Endothelial cell (in vitro differentiated cells): Measurements from ENCODE around the gene TMEM205. TPM values are rescaled to one million over a fixed set of nuclear protein-coding genes. Genes with fewer than 3 reads are reported as not detected.
A peak's percentile ranks its signal among the peaks of the same experiment; 100 is the strongest.

Experiments used
- DNase-seq: peaks from one replicate; pipeline ENCODE4 v3.0.0; 2021; ENCODE audit warnings: low spot score
- H3K27ac Mint-ChIP-seq: one replicate; pipeline ENCODE4 v1.8.0; 2021; ENCODE audit warnings: mixed read lengths, inconsistent platforms; ENCODE audit not compliant: unreplicated experiment
- H3K27me3 Mint-ChIP-seq: one replicate; pipeline ENCODE4 v1.8.0; 2021; ENCODE audit warnings: mild to moderate bottlenecking, moderate library complexity, mixed read lengths, inconsistent platforms; ENCODE audit not compliant: unreplicated experiment
- H3K36me3 Mint-ChIP-seq: one replicate; pipeline ENCODE4 v1.8.0; 2021; ENCODE audit warnings: mild to moderate bottlenecking, low read depth, mixed read lengths, inconsistent platforms; ENCODE audit not compliant: unreplicated experiment
- H3K4me1 Mint-ChIP-seq: one replicate; pipeline ENCODE4 v1.8.0; 2021; ENCODE audit warnings: mild to moderate bottlenecking, mixed read lengths, inconsistent platforms; ENCODE audit not compliant: unreplicated experiment
- H3K4me3 Mint-ChIP-seq: one replicate; pipeline ENCODE4 v1.8.0; 2021; ENCODE audit warnings: mild to moderate bottlenecking, mixed read lengths, inconsistent platforms; ENCODE audit not compliant: unreplicated experiment
- H3K9me3 Mint-ChIP-seq: one replicate; pipeline ENCODE4 v1.8.0; 2021; ENCODE audit warnings: mixed read lengths, inconsistent platforms; ENCODE audit not compliant: unreplicated experiment
- total RNA-seq: library from RNA; stranded (reverse); fragmentation: NEBNext Ultra II Directional; extraction: Animal tissue kit (Norgen Biotek cat#: 25700); gene quantifications from one replicate; pipeline ENCODE4 v1.2.1, GENCODE V29; 2021; ENCODE audit not compliant: unreplicated experiment
- TF ChIP-seq, protein P1 (sequence below): fragments of 200-600 bp; sonication (generic); IDR thresholded peaks from one replicate; pipeline ENCODE4 v1.5.0; 2021; ENCODE audit warnings: antibody characterized with exemption; ENCODE audit not compliant: unreplicated experiment

Gene TMEM205
- total RNA-seq, 1 donor from 2014 or later = 68.9 TPM

DNA sequence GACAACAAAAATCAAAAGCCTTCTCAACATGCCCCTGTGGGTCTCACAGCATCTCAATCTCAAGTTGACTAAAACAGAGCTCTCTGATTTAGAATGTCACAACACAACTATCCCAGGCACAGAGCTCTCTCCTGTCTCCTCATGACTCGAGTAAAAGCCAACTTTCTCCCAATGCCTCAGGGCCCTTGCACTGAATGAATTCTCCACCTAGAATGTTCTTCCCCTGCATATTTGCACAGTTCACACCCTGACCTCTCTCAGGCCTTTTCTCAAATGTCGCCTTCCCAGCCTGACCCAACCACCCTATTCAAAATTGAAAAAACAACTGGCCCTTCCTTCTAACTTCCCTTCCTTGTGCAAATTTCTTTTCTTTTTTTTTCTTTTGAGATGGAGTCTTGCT lies 24.7 kb upstream of the TMEM205 start:
- no peak overlapping the region for H3K27ac Mint-ChIP-seq

DNA sequence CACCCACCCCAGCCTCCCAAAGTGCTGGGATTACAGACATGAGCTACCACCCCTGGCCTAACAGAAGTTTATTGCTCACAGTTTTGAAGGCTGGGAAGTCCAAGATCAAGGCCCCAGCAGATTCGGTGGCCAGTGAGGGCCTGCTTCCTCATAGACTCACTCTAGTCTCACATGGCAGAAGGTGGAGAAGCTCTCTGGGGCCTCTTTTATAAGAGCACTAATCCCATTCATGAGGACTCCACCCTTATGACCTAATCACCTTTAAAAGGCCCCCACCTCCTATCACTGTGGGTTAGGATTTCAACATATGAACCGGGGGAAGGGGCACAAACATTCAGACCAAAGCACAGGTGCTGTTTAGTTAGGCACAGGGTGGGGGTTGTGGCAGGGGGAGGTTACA lies 21.5 kb upstream of the TMEM205 start:
- no peak for DNase-seq
- H3K27me3 Mint-ChIP-seq = peaks cover 7% of the 10 kb centered on the region
- no peak overlapping the region for H3K27ac Mint-ChIP-seq
- TF ChIP-seq, protein P1, sequence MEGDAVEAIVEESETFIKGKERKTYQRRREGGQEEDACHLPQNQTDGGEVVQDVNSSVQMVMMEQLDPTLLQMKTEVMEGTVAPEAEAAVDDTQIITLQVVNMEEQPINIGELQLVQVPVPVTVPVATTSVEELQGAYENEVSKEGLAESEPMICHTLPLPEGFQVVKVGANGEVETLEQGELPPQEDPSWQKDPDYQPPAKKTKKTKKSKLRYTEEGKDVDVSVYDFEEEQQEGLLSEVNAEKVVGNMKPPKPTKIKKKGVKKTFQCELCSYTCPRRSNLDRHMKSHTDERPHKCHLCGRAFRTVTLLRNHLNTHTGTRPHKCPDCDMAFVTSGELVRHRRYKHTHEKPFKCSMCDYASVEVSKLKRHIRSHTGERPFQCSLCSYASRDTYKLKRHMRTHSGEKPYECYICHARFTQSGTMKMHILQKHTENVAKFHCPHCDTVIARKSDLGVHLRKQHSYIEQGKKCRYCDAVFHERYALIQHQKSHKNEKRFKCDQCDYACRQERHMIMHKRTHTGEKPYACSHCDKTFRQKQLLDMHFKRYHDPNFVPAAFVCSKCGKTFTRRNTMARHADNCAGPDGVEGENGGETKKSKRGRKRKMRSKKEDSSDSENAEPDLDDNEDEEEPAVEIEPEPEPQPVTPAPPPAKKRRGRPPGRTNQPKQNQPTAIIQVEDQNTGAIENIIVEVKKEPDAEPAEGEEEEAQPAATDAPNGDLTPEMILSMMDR = no peak
- no peaks in the 10 kb centered on the region for H3K4me1 Mint-ChIP-seq
- H3K36me3 Mint-ChIP-seq = peaks cover 4% of the 10 kb centered on the region
- no peaks in the 10 kb centered on the region for H3K9me3 Mint-ChIP-seq
- H3K4me3 Mint-ChIP-seq = no peak overlapping the region

More for the DNA sequence above, 24.7 kb upstream of the TMEM205 start:
- H3K27me3 Mint-ChIP-seq = peaks cover 11% of the 10 kb centered on the region
- no peak for DNase-seq
- H3K9me3 Mint-ChIP-seq = no peaks in the 10 kb centered on the region
- H3K36me3 Mint-ChIP-seq = peaks cover 4% of the 10 kb centered on the region
- H3K4me1 Mint-ChIP-seq = peaks cover 1% of the 10 kb centered on the region
- H3K4me3 Mint-ChIP-seq = peak overlapping the region; percentile 45
- TF ChIP-seq, protein P1 = no peak

DNA sequence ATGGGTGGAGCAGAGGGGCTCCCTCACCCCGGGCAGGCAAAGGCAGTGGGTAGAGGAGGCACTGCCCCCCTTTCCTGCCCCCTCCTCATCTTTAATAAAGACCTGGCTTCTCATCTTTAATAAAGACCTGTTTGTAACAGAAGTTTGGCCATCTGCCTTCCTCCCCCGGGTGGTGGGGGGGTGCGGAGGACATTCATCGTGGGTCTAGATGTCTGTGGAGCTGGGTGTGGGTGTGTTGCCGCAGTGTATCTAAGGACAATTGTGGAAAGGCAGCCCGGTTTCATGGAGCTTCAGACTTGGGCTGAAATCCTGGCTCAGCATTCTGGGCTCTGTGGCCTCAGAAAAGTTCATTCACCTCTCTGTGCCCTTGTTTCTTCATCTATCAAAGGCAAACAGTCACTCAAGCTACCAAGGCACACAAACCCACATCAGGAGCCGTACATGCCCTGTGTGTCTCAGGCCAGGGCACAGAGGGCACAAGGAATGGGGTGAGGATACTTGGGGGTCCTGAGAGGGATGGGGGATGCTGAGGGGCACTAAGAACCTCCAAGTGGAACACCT lies 19.6 kb upstream of the TMEM205 start:
- Mint-ChIP-seq H3K27ac (no peak overlapping the region), H3K4me3 (no peak overlapping the region), H3K9me3 (no peaks in the 10 kb centered on the region), H3K27me3 (peaks cover under 1% of the 10 kb centered on the region), H3K36me3 (peaks cover under 1% of the 10 kb centered on the region), H3K4me1 (peaks cover 4% of the 10 kb centered on the region)
- TF ChIP-seq, protein P1 = no peak
- DNase-seq = no peak

DNA sequence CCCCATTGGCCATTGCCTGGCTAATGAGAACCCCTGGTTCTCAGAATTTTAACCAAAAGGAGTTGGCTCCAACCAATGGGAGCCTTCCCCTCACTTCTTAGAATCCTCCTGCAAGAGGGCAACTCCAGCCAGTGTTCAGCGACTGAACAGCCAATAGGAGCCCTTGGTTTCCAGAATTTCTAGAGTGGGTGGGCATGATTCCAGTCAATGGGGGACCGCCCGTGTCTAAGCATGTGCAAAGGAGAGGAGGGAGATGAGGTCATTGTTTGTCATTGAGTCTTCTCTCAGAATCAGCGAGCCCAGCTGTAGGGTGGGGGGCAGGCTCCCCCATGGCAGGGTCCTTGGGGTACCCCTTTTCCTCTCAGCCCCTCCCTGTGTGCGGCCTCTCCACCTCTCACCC lies 18.9 kb upstream of the TMEM205 start:
- Mint-ChIP-seq H3K27ac (no peak overlapping the region), H3K9me3 (no peaks in the 10 kb centered on the region), H3K27me3 (peaks cover under 1% of the 10 kb centered on the region), H3K36me3 (no peaks in the 10 kb centered on the region), H3K4me1 (peaks cover 4% of the 10 kb centered on the region), H3K4me3 (no peak overlapping the region)
- DNase-seq = no peak
- TF ChIP-seq, protein P1 = no peak

DNA sequence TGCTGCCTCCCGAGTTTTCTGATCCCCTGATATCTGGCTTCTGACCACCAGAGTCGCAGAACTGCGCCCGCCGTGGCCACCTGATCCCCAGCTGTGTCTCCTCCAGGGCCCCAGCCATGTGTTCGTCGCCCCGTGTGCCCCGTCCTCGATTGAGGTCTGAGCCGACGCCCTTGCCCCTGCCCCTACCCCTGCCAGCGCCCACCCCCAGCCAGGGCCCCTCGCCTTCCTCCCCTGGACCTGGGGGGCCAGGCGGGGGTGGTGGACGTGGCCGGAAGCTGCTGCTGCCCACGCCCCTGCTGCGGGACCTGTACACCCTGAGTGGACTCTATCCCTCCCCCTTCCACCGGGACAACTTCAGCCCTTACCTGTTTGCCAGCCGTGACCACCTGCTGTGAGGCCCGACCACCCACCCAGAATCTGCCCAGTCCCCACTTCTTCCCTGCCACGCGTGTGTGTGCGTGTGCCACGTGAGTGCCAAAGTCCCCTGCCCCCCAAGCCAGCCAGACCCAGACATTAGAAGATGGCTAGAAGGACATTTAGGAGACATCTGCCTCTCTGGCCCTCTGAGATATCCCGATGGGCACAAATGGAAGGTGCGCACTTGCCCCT lies 18.3 kb upstream of the TMEM205 start:
- Mint-ChIP-seq H3K4me1 (peaks cover 4% of the 10 kb centered on the region), H3K9me3 (no peaks in the 10 kb centered on the region), H3K36me3 (no peaks in the 10 kb centered on the region)

More for the DNA sequence above, 18.3 kb upstream of the TMEM205 start:
- no peak overlapping the region for H3K4me3 Mint-ChIP-seq
- TF ChIP-seq, protein P1 = no peak
- peaks cover 2% of the 10 kb centered on the region for H3K27me3 Mint-ChIP-seq
- no peak for DNase-seq
- no peak overlapping the region for H3K27ac Mint-ChIP-seq
